SK-N-SH (cell line): ENCODE data around the gene BTRC. TPM values are rescaled to one million over a fixed set of nuclear protein-coding genes. Genes with fewer than 3 reads are reported as not detected.

ENCODE experiments used
- CTCF ChIA-PET: fragments of 300-600, 350-600 bp; formaldehyde crosslinking; extraction: SDS; loops from one replicate; lab custom pipeline; 2021; lab: Yijun Ruan, JAX
- POLR2A ChIA-PET: fragments of 350-600 bp; sonication (Branson Sonifier 250); formaldehyde crosslinking; extraction: SDS; loops from one replicate; lab custom pipeline; 2020; ENCODE audit warnings: antibody characterized with exemption, inconsistent platforms; lab: Yijun Ruan, JAX
- DNase-seq: peaks from one replicate; pipeline ENCODE4 v3.0.0; 2012
- H2AFZ ChIP-seq: fragments of 200-600 bp; sonication (generic); 2 replicates; pipeline ENCODE4 v1.8.1; 2016; ENCODE audit warnings: antibody characterized with exemption, mild to moderate bottlenecking, low read depth
- H3F3A ChIP-seq: fragments of 200-600 bp; sonication (generic); replicated peaks from 2 replicates; pipeline ENCODE3; 2016; ENCODE audit warnings: antibody characterized with exemption, mild to moderate bottlenecking; ENCODE audit not compliant: insufficient read depth
- H3K27ac ChIP-seq, 2 experiments: fragments of 200-500 bp in 1 of 2; fragments of 200-600 bp in 1 of 2; sonication (Bioruptor generic) in 1 of 2; sonication (generic), shearing (Covaris generic) in 1 of 2; 2 replicates each; pipeline versions ENCODE4 v1.5.1 to v1.6.1; 2014 to 2016; ENCODE audit warnings: low read depth in 2 of 2, inconsistent platforms in 1 of 2, low read length in 1 of 2, mild to moderate bottlenecking in 1 of 2, mixed read lengths in 1 of 2
- H3K27me3 ChIP-seq: fragments of 200-600 bp; sonication (generic), shearing (Covaris generic); 2 replicates; pipeline ENCODE4 v1.6.1; 2016; ENCODE audit warnings: mixed run types; ENCODE audit not compliant: insufficient read depth
- H3K36me3 ChIP-seq, 2 experiments: fragments of 200-500 bp in 1 of 2; fragments of 200-600 bp in 1 of 2; sonication (Bioruptor generic) in 1 of 2; sonication (generic) in 1 of 2; replicated peaks in 1 of 2; 2 replicates each; pipeline versions ENCODE3 to v1.5.1; 2014 to 2016; ENCODE audit warnings: low read length in 1 of 2, mild to moderate bottlenecking in 1 of 2; ENCODE audit not compliant: insufficient read depth in 2 of 2, control insufficient read depth in 1 of 2
- H3K4me1 ChIP-seq, 2 experiments: fragments of 200-500 bp in 1 of 2; fragments of 200-600 bp in 1 of 2; sonication (Bioruptor generic) in 1 of 2; sonication (generic), shearing (Covaris generic) in 1 of 2; 2 replicates each; pipeline versions ENCODE4 v1.5.1 to v1.6.1; 2014 to 2016; ENCODE audit warnings: low read depth in 1 of 2, low read length in 1 of 2, mixed run types in 1 of 2; ENCODE audit not compliant: insufficient read depth in 2 of 2, control insufficient read depth in 1 of 2
- H3K4me2 ChIP-seq: fragments of 200-600 bp; sonication (generic), shearing (Covaris generic); 2 replicates; pipeline ENCODE4 v1.6.1; 2017; ENCODE audit warnings: mixed run types
- H3K4me3 ChIP-seq, 2 experiments: fragments of 200-500 bp in 1 of 2; fragments of 200-600 bp in 1 of 2; sonication (Bioruptor generic) in 1 of 2; sonication (generic), shearing (Covaris generic) in 1 of 2; 2 replicates each; pipeline versions ENCODE4 v1.5.1 to v1.8.1; 2014 to 2016; ENCODE audit warnings: low read depth in 2 of 2, inconsistent platforms in 1 of 2, low read length in 1 of 2, mild to moderate bottlenecking in 1 of 2, mixed read lengths in 1 of 2, moderate library complexity in 1 of 2
- H3K79me2 ChIP-seq: fragments of 200-600 bp; sonication (generic); 2 replicates; pipeline ENCODE4 v1.8.1; 2017; ENCODE audit warnings: mild to moderate bottlenecking; ENCODE audit not compliant: insufficient read depth
- H3K9ac ChIP-seq: fragments of 200-600 bp; sonication (generic); 2 replicates; pipeline ENCODE4 v1.6.1; 2017; ENCODE audit warnings: mixed run types
- H3K9me2 ChIP-seq: fragments of 200-600 bp; sonication (generic); 2 replicates; pipeline ENCODE4 v1.6.1; 2017; ENCODE audit warnings: mixed run types
- H3K9me3 ChIP-seq: fragments of 200-600 bp; sonication (generic); 2 replicates; pipeline ENCODE4 v1.6.1; 2017; ENCODE audit warnings: mixed run types, mild to moderate bottlenecking, moderate library complexity
- H4K20me1 ChIP-seq: fragments of 200-600 bp; sonication (generic); 2 replicates; pipeline ENCODE4 v1.6.1; 2017; ENCODE audit warnings: mild to moderate bottlenecking, mixed run types; ENCODE audit not compliant: insufficient read depth
- ELF1 ChIP-seq: IDR thresholded peaks from 2 replicates; pipeline ENCODE4 v1.4.0; 2012
- FOXJ3 ChIP-seq: sonication (generic); formaldehyde crosslinking; IDR thresholded peaks from 2 replicates; pipeline ENCODE4 v1.5.1; 2020; ENCODE audit warnings: mild to moderate bottlenecking, missing genetic modification reagents
- SMC3 ChIP-seq: IDR thresholded peaks from 2 replicates; pipeline ENCODE4 v1.6.1; 2012; ENCODE audit warnings: low read depth, low read length, improper control_type of control experiment
- TAF1 ChIP-seq: IDR thresholded peaks from 2 replicates; pipeline ENCODE4 v1.6.1; 2012; ENCODE audit warnings: low read depth, mild to moderate bottlenecking, low read length, moderate library complexity, borderline replicate concordance
- WGBS: methylation state at CpG from one replicate; pipeline ENCODE4 v1.1.6; 2017; ENCODE audit warnings: low lambda C conversion rate; 5-methylcytosine and 5-hydroxymethylcytosine counted together
- polyA plus RNA-seq, 3 experiments: library from polyadenylated mRNA; depleted of rRNA; stranded (reverse); fragments of >200 nt; gene quantifications; 2 replicates each; pipeline ENCODE4 v1.2.3, GENCODE V29; 2012
- TF ChIP-seq, protein P1 (sequence below): fragments of 150-350 bp; IDR thresholded peaks from 2 replicates; pipeline ENCODE4 v1.6.1; 2017; ENCODE audit warnings: antibody characterized with exemption, low read length, low read depth, borderline replicate concordance
- TF ChIP-seq, protein P2 (sequence below): IDR thresholded peaks from 2 replicates; pipeline ENCODE4 v1.6.1; 2012; ENCODE audit warnings: mild to moderate bottlenecking, low read depth, low read length, moderate library complexity
- TF ChIP-seq, protein P3 (sequence below): IDR thresholded peaks from 2 replicates; pipeline ENCODE4 v1.4.0; 2012; ENCODE audit warnings: low read depth, borderline replicate concordance

BTRC gene
- polyA plus RNA-seq, 1 of the 3 experiments (the other 2 are of a cell fraction) = 6.5 TPM

DNA sequence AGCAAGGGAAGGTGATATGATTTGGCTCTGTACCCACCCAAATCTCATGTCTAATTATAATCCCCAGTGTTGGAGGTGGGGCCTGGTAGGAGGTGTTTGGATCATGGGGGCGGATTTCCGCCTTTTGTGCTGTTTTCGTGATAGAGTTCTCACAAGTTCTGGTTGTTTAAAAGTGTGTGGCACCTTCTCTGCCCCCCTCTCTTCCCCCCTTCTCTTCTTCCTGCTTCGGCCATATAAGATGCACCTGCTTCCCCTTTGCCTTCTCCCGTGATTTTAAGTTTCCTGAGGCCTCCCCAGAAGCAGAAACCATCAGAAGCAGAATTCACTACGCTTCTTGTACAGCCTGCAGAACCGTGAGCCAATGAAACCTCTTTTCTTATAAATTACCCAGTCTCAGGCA lies 21.1 kb downstream of the BTRC start (continued):
- TF ChIP-seq, protein P1, sequence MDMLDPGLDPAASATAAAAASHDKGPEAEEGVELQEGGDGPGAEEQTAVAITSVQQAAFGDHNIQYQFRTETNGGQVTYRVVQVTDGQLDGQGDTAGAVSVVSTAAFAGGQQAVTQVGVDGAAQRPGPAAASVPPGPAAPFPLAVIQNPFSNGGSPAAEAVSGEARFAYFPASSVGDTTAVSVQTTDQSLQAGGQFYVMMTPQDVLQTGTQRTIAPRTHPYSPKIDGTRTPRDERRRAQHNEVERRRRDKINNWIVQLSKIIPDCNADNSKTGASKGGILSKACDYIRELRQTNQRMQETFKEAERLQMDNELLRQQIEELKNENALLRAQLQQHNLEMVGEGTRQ = no peak
- TF ChIP-seq TAF1 (no peak), ELF1 (no peak)

DNA sequence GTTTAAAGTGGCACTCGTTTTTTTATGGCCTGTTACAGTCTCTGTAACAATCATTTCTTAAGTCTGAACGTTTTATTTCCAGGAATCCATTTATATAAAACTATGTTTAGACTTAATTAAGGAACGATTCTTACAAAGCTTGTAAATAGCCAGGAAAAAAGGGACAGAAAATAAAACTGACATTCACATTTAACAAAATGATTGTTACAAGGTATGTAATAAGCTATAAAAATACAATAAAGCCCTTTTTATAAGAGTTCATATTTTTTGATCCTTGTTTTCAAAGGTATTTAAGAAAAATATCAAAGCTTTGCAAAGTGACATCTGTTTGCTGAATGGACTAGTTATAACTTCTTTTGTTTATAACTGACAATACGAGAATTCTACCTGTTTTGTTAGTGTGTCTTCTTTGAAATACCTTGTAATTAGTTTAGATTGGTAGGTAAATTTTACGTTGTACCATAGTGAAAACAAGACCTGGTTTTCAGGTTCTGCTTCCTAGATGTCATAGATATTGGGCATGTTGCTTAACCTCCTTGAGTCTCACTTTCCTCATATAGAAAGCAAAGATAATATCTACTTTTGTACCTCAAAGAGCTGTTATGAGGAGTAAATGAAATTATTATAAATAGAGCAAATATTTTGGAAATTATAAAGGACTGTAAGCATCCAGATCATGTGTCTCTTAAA lies 25.8 kb downstream of the BTRC start:
- Histone ChIP-seq H3K27me3 (no peaks in the 10 kb centered on the region), H3K9ac (no peak overlapping the region), H3K79me2 (peaks cover 34% of the 10 kb centered on the region; the same call in 1 of the 2 replicates), H3K9me3 (no peaks in the 10 kb centered on the region), H3F3A (peaks cover 7% of the 10 kb centered on the region), H3K4me2 (no peak overlapping the region), H3K4me3 (no peak overlapping the region), H4K20me1 (peaks cover 7% of the 10 kb centered on the region; the same call in 1 of the 2 replicates), H3K4me1 (no peaks in the 10 kb centered on the region), H3K9me2 (no peaks in the 10 kb centered on the region), H3K36me3 (peaks cover 0 to 13% of the 10 kb centered on the region in 2 experiments), H2AFZ (no peak overlapping the region), H3K27ac (no peak overlapping the region)
- ChIA-PET CTCF (interaction anchor here (1.1 to 1.8 kb wide), 6 partner anchors 21 to 91 kb away, joined by 3 to 4 read pairs (median 3); no protein-coding TSS in a partner anchor), POLR2A (no interaction called here)
- WGBS = 74% methylated on average over 5 of the region's 5 CpGs
- TF ChIP-seq, protein P2, sequence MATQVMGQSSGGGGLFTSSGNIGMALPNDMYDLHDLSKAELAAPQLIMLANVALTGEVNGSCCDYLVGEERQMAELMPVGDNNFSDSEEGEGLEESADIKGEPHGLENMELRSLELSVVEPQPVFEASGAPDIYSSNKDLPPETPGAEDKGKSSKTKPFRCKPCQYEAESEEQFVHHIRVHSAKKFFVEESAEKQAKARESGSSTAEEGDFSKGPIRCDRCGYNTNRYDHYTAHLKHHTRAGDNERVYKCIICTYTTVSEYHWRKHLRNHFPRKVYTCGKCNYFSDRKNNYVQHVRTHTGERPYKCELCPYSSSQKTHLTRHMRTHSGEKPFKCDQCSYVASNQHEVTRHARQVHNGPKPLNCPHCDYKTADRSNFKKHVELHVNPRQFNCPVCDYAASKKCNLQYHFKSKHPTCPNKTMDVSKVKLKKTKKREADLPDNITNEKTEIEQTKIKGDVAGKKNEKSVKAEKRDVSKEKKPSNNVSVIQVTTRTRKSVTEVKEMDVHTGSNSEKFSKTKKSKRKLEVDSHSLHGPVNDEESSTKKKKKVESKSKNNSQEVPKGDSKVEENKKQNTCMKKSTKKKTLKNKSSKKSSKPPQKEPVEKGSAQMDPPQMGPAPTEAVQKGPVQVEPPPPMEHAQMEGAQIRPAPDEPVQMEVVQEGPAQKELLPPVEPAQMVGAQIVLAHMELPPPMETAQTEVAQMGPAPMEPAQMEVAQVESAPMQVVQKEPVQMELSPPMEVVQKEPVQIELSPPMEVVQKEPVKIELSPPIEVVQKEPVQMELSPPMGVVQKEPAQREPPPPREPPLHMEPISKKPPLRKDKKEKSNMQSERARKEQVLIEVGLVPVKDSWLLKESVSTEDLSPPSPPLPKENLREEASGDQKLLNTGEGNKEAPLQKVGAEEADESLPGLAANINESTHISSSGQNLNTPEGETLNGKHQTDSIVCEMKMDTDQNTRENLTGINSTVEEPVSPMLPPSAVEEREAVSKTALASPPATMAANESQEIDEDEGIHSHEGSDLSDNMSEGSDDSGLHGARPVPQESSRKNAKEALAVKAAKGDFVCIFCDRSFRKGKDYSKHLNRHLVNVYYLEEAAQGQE = no peak
- TF ChIP-seq FOXJ3 (CRISPR knock-in tag) (no peak), TAF1 (no peak), SMC3 (no peak)
- TF ChIP-seq, protein P3, sequence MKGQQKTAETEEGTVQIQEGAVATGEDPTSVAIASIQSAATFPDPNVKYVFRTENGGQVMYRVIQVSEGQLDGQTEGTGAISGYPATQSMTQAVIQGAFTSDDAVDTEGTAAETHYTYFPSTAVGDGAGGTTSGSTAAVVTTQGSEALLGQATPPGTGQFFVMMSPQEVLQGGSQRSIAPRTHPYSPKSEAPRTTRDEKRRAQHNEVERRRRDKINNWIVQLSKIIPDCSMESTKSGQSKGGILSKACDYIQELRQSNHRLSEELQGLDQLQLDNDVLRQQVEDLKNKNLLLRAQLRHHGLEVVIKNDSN = no peak
- DNase-seq = no peak
